Measurements from ENCODE around the gene CFAP410.

GRCh38 chr21:44377201-44377921 lies 38.2 kb upstream of the CFAP410 start:
- TF ChIP-seq, protein P1, sequence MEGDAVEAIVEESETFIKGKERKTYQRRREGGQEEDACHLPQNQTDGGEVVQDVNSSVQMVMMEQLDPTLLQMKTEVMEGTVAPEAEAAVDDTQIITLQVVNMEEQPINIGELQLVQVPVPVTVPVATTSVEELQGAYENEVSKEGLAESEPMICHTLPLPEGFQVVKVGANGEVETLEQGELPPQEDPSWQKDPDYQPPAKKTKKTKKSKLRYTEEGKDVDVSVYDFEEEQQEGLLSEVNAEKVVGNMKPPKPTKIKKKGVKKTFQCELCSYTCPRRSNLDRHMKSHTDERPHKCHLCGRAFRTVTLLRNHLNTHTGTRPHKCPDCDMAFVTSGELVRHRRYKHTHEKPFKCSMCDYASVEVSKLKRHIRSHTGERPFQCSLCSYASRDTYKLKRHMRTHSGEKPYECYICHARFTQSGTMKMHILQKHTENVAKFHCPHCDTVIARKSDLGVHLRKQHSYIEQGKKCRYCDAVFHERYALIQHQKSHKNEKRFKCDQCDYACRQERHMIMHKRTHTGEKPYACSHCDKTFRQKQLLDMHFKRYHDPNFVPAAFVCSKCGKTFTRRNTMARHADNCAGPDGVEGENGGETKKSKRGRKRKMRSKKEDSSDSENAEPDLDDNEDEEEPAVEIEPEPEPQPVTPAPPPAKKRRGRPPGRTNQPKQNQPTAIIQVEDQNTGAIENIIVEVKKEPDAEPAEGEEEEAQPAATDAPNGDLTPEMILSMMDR (IDR thresholded peaks at IDR 0.05; ENCODE audit: low read length) = peak; percentile 38; the same call in 1 of the 2 replicates
- no peak for TF ChIP-seq EZH2 (IDR thresholded peaks at IDR 0.05; ENCODE audit: borderline replicate concordance, low read length)
